HG02938 (cell line): ENCODE results near the gene MYEOV.
A peak's percentile ranks its signal among the peaks of the same experiment; 100 is the strongest.

ENCODE experiments used
- ATAC-seq: cut with Tn5 transposase; IDR thresholded peaks from one replicate; pipeline ENCODE4 v1.9.1; 2021; ENCODE audit warnings: mild to moderate bottlenecking, moderate library complexity; ENCODE audit not compliant: unreplicated experiment

MYEOV gene

GRCh38 chr11:69285766-69286165, 8.2 kb upstream of the MYEOV start:
- ATAC-seq, result no peak

DNA sequence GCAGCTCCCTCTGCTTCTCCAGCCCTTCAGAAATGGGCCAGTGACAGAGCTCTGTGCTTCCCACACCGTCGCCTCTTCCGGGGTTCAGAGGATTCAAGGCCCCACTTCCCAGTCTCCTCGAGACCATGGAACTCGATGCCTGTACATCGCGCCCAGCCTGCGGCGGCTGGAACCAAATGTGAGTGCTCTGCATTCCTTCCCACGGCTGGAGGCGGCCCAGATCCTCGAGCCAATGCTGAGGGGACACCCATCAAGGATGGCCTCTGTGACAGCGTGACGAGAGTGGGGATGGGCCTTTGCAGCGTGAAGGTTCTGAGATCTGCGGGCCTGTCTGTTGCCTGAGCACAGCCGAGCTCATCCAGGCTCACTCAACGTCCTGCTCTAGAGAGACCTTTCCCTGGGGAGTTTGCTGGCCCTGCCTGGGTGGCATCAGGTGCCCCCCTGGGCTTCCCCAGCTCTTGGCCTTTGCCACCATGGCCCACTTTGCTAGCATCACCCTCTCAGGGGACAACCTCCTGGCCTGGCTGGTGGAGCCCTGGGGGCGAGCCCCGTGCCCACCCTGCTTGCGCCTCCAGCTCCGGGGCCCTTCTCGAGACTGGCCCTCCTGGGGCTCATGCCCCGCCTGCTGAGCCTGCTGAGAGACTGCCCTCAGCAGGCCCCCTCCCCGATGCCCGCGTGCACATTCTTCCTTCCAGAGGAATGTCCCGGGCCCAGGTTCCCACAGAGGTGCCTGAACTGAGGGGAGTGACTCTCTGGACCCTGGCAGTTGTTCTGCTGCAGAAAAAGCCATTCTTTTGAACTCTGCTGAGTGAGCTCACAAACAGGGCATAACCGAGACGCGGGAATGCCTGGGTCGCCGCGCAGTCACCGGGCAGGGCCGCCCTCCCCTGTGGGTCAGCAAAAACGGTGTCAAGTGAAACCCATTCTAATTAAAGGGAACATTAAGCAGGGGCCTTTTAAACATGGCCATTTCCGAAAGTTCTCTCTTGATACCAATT, 7.3 kb upstream of the MYEOV start:
- ATAC-seq, result no peak

DNA sequence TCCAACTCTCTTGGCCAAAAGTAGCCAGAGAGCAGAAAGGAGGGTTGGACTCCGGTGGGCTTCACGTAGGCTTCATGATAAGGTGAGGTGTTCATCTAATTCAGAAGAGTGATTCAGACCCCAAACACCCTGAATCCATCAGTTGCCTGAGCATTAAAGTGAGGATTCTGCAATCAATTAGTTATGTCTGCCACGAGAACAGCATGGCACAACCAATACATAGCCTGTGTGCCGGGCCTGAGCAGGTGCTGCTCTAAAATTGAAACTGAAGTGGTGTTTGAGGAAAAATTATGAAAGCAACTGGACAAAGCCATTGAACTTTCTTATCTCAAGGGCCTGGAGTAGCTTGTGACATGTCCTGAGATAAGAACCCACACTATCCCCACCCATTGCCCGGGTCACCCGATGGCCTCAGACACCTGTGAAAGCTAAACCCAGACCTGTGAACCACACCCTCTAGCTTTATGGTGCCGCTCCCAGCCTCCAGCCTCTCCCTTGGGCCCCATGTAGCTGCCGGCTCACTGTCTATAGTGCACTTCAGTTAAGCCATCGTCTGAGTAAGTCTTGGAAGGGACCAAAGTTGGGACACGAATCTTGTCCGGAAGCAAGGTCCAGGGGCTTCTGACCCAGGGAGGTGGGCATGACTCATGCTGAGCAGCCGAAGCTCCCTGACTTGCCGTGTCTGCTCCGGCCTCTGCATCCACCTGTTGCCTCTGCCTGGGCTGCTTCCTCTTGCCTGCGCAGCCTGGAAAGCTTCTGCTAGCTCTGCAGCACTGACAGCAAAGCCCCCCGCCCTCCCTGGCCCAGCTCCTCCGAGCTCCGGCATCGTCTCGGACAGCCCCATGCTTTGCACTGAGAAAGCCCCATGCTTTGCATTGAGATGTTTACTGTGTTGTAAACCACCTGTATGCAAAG, 5.7 kb upstream of the MYEOV start:
- no peak for ATAC-seq

DNA sequence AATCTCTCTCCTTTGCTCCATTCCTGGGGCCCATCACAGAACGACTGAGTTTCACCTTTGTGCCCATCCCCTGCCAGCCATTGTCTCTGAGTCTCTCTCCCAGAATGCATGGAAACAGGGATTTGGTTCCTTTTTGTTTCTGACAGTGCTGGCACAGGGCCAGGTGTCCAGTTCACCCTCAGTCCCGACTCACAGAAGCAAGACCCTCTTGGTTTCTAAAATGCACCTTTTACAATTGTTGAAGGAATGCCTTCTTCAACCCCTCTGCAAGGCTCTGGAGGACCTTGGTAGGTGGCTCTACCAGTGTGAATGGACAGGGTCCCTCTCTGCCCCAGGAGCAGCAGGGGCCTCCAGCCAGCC, 5.1 kb upstream of the MYEOV start:
- ATAC-seq, result no peak

DNA sequence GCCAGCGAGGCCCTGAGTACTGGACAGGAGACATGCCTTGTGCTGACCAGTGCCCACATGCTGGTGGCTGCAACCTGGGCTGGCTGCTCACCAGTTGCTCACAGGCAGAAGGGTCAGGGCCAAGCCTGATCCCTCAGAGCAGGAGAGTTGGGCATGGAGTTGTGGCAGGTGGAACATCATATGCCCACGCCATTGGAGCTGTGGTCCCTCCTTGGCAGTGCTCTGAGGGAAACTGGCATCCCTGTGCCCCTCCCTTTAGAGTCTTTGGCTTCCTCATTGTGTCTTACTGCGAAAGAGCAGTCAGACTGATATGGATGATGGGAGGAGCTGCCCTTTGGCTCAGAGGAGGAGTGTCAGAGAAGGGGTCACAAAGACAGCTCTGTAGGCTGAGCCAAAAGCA, 3.1 kb upstream of the MYEOV start:
- no peak for ATAC-seq

DNA sequence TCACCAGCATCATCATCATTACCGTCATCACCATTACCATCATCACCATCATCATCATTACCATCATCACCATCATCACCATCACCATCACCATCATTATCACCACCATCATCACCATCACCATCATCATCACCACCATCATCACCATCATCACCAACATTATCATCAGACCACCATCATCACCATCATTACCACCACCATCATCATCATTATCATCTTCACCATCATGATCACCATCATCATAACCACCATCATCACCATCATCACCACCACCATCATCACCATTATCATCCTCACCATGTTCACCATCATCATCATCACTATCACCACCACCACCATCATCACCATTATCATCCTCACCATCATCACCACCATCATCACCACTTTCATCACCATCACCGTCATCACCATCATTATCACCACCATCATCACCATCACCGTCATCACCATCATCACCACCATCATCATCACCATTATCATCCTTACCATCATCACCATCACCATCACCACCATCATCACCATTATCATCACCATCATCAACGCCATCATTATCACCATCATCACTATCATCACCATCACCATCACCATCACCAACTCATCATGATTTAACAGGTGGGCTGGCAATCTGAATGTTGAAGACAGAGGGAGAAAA, 2.4 kb upstream of the MYEOV start:
- no peak for ATAC-seq

DNA sequence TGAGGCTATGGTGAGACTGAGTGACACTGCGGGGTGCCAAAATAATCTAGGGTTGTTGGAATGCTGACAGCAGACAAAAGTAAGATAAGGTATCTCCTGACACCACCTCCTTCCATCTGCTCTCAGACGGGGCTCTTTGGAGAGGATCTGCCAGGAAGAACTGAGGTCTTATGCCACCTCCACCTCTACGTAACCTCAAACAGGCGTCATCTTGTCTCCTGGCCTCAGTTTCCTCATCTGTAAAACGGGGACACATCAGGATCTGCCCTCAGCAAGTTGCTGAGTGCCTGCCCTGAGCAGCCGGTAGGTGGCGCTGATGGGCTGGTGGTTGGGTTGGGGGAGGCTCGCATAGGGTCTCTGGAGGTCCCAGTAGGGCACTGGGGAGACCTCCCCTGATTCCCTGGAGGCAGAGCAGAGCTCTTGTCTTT, 1.7 kb upstream of the MYEOV start:
- no peak for ATAC-seq

- ATAC-seq, result no peak
These were observed 868 bp upstream of the MYEOV start for GRCh38 chr11:69293087-69293486.

DNA sequence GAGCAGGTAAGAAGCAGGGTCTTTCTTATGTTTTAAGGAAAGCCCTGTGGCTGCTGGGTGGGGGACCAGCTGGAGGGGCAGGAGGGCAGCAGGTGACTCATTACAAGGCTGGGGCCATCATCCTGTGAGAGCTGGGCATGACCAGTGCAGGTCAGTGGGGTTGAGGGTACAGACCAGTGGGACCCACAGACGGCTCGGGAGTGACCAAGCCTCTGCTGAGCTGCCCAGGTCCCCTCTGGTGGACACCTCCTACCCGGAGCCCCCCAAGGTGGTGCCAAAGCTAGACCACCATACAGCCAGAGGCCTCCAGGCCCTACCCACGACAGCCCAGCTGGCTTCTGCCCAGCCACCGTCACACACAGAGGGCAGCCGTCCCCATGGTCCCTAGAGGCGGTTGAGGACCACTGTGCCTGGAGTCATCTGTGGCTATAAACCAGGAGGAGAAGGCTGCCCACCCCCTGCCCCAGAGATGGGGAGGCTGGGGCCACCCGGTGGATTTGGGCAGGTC, 670 bp downstream of the MYEOV start:
- ATAC-seq, result no peak

DNA sequence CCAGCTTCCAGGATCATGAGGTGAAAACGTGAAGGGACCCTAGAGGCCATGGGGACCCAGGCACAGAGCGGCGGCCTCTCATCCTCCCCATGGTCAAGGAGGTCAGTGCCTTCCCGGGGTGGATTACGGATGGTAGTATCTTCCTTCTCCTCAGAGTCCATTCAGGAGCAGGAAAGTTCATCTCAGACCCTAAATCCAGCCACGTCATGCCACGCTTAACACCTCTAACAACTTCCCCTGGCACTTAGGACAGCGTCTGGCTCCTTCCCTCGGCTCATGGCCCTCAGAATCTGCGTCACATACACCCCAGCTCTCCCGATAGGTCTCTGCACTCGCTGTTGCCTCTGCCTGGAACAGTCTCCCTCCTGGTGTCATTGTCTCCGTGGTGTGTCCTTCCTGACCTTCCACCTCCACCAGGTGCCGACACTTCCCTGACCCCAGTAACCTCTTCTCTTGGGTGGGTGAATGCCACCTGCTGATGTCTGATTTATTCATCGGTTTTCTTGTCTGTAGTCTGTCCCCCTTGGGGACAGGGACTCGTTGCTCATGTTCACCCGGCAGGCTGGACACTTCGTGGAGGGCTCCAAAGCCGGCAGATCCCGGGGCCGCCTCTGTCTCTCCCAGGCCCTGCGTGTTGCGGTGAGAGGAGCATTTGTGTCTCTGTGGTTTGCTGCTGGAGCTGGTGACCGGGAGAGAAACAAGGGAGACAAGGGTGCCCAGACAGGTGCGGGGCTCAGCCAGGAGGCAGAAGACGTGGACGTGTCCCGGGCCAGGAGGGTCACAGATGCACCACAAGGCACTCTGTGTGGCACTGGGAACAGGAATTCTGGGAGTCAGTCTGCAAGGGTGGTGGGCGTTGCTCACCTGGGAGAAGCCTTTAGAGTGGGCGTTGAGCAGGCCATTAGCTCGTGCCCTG, 1.4 kb downstream of the MYEOV start:
- no peak for ATAC-seq

DNA sequence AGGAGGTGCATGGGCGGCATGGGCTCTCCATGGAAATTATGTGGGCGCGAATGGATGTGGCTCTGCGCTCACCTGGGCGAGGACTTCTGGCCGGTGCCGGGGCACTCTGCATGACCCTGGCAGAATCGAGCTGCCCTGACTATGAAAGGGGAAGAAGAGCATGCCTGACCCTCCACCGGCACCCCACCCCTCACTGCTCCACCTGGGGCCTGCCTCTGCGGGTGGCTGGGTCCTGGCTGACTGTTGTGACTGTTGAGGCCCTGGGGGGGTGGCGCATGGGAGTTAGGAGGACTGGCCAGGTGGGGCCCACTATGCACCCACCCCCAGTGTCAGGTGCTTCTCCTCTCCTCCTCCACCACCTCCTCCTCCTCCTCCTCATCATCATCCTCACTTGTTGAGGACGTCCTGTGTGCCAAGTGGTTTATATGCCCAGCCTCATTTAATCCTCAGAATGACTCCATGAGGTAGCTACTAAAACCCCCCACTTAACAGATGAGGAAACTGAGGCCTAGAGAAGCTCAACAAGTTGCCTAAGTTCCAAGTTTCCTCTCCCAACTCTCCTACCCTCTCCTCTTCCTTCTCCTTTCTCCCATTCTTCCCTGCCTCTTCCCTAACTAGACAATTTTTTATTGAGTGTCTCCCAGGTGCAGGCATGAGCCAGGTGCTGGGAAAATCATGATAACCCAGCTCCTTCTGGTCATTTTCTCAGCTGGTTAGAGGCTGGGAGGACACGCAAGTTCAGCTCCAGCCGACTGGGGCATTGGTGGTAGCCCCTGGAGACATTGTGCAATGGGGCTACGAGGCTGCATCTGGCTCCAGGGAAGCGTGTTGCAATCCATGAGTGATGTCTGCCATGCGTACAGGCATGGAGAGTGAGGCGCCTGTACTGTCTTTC, 2.3 kb downstream of the MYEOV start:
- ATAC-seq, result no peak

GRCh38 chr11:69296890-69297786, 3.2 kb downstream of the MYEOV start:
- ATAC-seq, result peak; percentile 61

DNA sequence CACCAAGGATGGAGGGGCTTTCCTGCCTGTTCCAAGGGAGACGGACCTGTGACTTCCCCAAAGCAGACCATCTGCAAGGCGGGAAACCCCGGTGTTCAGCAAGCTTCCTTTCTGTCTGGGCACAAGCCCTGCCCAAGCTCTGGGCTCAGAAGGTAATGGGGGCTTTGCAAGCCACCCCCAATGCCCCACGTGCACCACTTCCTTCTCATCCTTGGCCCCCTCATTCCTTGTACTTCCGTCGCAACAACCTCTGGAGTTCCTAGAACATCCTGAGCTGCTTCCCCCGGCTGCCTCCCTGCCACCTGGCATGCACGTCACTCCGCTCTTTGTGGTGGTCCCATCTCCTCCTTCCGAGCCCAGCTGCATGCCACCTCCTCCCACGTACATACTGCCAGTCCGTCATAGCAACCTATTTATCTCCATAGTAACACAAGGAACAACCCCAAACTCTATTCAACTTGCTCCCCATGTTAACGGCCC, 3.9 kb downstream of the MYEOV start:
- ATAC-seq, result peak; percentile 8

- ATAC-seq, result peak; percentile 45
These were observed 4.5 kb downstream of the MYEOV start for GRCh38 chr11:69298267-69299022.

- ATAC-seq, result no peak
These were observed 5.1 kb downstream of the MYEOV start for GRCh38 chr11:69299023-69299461.

DNA sequence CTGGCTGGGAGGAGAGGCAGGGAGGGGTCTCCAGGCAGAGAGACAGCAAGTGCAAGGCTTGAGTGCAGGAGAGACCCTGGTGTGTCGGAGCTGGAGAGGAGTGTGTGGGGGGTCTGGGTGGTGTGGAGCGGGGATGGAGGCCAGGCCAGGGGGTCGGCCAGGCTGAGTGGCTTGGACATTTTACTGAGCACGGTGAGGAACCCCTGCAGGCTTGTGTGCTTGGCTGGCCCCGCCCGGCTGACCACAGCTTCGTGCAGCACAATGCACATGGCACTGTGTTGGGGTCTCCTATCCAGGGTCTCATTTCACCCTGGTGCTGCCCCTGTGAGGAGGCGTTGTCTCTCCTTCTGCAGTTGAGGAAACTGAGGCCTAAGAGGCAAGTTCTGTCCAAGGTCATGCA, 5.6 kb downstream of the MYEOV start:
- ATAC-seq, result no peak
